GM18499 (cell line): ENCODE results near the gene KLRF2.

ENCODE experiments used
- ATAC-seq: cut with Tn5 transposase; IDR thresholded peaks from one replicate; pipeline ENCODE4 v1.9.1; 2021; ENCODE audit warnings: moderate number of reproducible peaks; ENCODE audit not compliant: insufficient read depth, unreplicated experiment

KLRF2 gene

GRCh38 chr12:9881988-9882387, 699 bp downstream of the KLRF2 start:
- ATAC-seq = no peak

GRCh38 chr12:9883175-9883574, 1.9 kb downstream of the KLRF2 start:
- ATAC-seq = no peak

GRCh38 chr12:9888665-9889273, 7.5 kb downstream of the KLRF2 start:
- ATAC-seq = no peak

- ATAC-seq = no peak
These were observed 14.1 kb downstream of the KLRF2 start for GRCh38 chr12:9895215-9895971.

- ATAC-seq = no peak
These were observed 16.2 kb downstream of the KLRF2 start for GRCh38 chr12:9897535-9897934.

GRCh38 chr12:9899209-9899608, 17.9 kb downstream of the KLRF2 start:
- no peak for ATAC-seq

- ATAC-seq = no peak
These were observed 19.6 kb downstream of the KLRF2 start for GRCh38 chr12:9900930-9901329.

GRCh38 chr12:9902539-9903228, 21.4 kb downstream of the KLRF2 start:
- no peak for ATAC-seq

- no peak for ATAC-seq
These were observed 25.6 kb downstream of the KLRF2 start for GRCh38 chr12:9906873-9907272.

- ATAC-seq = no peak
These were observed 26.5 kb downstream of the KLRF2 start for GRCh38 chr12:9907769-9908168.

GRCh38 chr12:9908350-9908749, 27.1 kb downstream of the KLRF2 start:
- no peak for ATAC-seq

- ATAC-seq = no peak
These were observed 28.4 kb downstream of the KLRF2 start for GRCh38 chr12:9909724-9910123.

GRCh38 chr12:9910716-9911421, 29.6 kb downstream of the KLRF2 start:
- ATAC-seq = no peak

GRCh38 chr12:9911708-9912107, 30.4 kb downstream of the KLRF2 start:
- ATAC-seq = no peak

- no peak for ATAC-seq
These were observed 38.2 kb downstream of the KLRF2 start for GRCh38 chr12:9919443-9919842.

- no peak for ATAC-seq
These were observed 39.2 kb downstream of the KLRF2 start for GRCh38 chr12:9920451-9920850.

GRCh38 chr12:9922429-9922828, 41.1 kb downstream of the KLRF2 start:
- no peak for ATAC-seq

GRCh38 chr12:9925705-9926393, 44.6 kb downstream of the KLRF2 start:
- no peak for ATAC-seq

GRCh38 chr12:9926876-9927275, 45.6 kb downstream of the KLRF2 start:
- ATAC-seq = no peak

GRCh38 chr12:9928607-9929006, 47.3 kb downstream of the KLRF2 start:
- no peak for ATAC-seq
